GM18858 (cell line): ENCODE data around the gene SIX3.

Experiments used
- ATAC-seq: cut with Tn5 transposase; IDR thresholded peaks from one replicate; pipeline ENCODE4 v1.9.1; 2021; ENCODE audit not compliant: unreplicated experiment

SIX3 gene

GRCh38 chr2:44942304-44943030 lies 965 bp downstream of the SIX3 start:
- no peak for ATAC-seq

- ATAC-seq = no peak
Measured at GRCh38 chr2:44943031-44943692, 1.7 kb downstream of the SIX3 start.

- ATAC-seq = no peak
Measured at GRCh38 chr2:44943693-44944101, 2.2 kb downstream of the SIX3 start.

GRCh38 chr2:44944102-44944951 lies 2.8 kb downstream of the SIX3 start:
- ATAC-seq = no peak

GRCh38 chr2:44944952-44945612 lies 3.6 kb downstream of the SIX3 start:
- no peak for ATAC-seq

- no peak for ATAC-seq
Measured at GRCh38 chr2:44945676-44946371, 4.3 kb downstream of the SIX3 start.

GRCh38 chr2:44946372-44947027 lies 5.0 kb downstream of the SIX3 start:
- no peak for ATAC-seq

- ATAC-seq = no peak
Measured at GRCh38 chr2:44947028-44947375, 5.5 kb downstream of the SIX3 start.

GRCh38 chr2:44948565-44949328 lies 7.2 kb downstream of the SIX3 start:
- no peak for ATAC-seq

GRCh38 chr2:44949329-44950151 lies 8.0 kb downstream of the SIX3 start:
- ATAC-seq = no peak

- ATAC-seq = no peak
Measured at GRCh38 chr2:44950646-44951045, 9.1 kb downstream of the SIX3 start.

GRCh38 chr2:44951124-44951523 lies 9.6 kb downstream of the SIX3 start:
- no peak for ATAC-seq

- ATAC-seq = no peak
Measured at GRCh38 chr2:44951714-44952113, 10.2 kb downstream of the SIX3 start.

GRCh38 chr2:44952143-44952805 lies 10.8 kb downstream of the SIX3 start:
- ATAC-seq = peak; percentile 52

GRCh38 chr2:44952806-44953498 lies 11.4 kb downstream of the SIX3 start:
- no peak for ATAC-seq

- ATAC-seq = no peak
Measured at GRCh38 chr2:44953499-44953883, 12.0 kb downstream of the SIX3 start.

- no peak for ATAC-seq
Measured at GRCh38 chr2:44954447-44954888, 13.0 kb downstream of the SIX3 start.
